K562 (cell line): Measurements from ENCODE around the gene CENPP.

Experiments
- HIVEP1 ChIP-seq: fragments of 250-450 bp; sonication (Bioruptor Pico); IDR thresholded peaks from 2 replicates; pipeline ENCODE4 v1.4.0; 2020; ENCODE audit warnings: mild to moderate bottlenecking
- KAT8 ChIP-seq: fragments of 450-650 bp; IDR thresholded peaks from 2 replicates; pipeline ENCODE4 v1.6.1; 2016; ENCODE audit warnings: low read depth, mild to moderate bottlenecking
- POLR2A ChIP-seq: fragments of 450-650 bp; conservative IDR thresholded peaks from 2 replicates; pipeline ENCODE4 v1.6.1; 2016
- SREBF2 ChIP-seq: sonication (generic); formaldehyde crosslinking; IDR thresholded peaks from 2 replicates; pipeline ENCODE4 v1.4.0; 2020; ENCODE audit warnings: mild to moderate bottlenecking, missing genetic modification reagents
- ZBTB7A ChIP-seq: IDR thresholded peaks from 2 replicates; pipeline ENCODE4 v1.6.1; 2011; ENCODE audit warnings: low read depth, mild to moderate bottlenecking, low read length, moderate library complexity, borderline replicate concordance; ENCODE audit not compliant: control insufficient read depth
- ZNF165 ChIP-seq: fragments of 250-450 bp; sonication (Bioruptor Pico); IDR thresholded peaks from 2 replicates; pipeline ENCODE4 v1.4.0; 2020; ENCODE audit warnings: borderline replicate concordance
- TF ChIP-seq, protein P1 (sequence below): fragments of 450-650 bp; formaldehyde crosslinking; IDR thresholded peaks from 2 replicates; pipeline ENCODE4 v1.4.0; 2020; ENCODE audit warnings: mild to moderate bottlenecking, moderate library complexity
- TF ChIP-seq, protein P2 (sequence below), 3 experiments: fragments of 200-800 bp in 1 of 3; sonication (Bioruptor generic) in 1 of 3; sonication (generic) in 1 of 3; formaldehyde crosslinking in 1 of 3; IDR thresholded peaks; 2 replicates each; pipeline versions ENCODE4 v1.6.1 to v1.8.0; 2016 to 2022; ENCODE audit warnings: mild to moderate bottlenecking in 2 of 3, missing compliant biosample characterization in 2 of 3, missing genetic modification characterization in 2 of 3, missing genetic modification reagents in 1 of 3
- TF ChIP-seq, protein P3 (sequence below): sonication (generic); formaldehyde crosslinking; IDR thresholded peaks from 2 replicates; pipeline ENCODE4 v1.8.1; 2023; ENCODE audit warnings: mild to moderate bottlenecking, missing genetic modification reagents

DNA sequence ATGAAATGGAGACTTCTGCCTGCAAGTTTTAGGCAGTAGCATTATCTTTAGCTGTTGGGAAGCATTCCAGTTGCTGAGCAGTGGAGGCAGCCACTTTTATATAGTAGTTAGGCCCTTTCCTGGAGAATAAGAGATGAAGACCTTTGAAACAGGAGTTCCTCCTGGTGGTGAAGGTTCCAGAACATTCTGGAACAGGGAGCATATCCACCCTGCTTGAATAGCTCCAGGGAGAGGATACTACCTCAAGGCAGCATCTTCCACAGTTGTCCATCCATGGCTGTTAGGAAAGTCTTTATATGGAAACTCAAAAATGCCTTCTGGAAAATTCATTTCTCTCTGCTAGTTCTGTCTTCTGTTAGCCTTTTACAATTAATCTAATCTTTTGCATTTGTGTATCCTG lies 153.6 kb downstream of the CENPP start:
- TF ChIP-seq KAT8 (no peak), ZBTB7A (no peak), ZNF165 (CRISPR knock-in tag) (no peak), HIVEP1 (CRISPR knock-in tag) (no peak), POLR2A (no peak), SREBF2 (CRISPR knock-in tag) (no peak)
- TF ChIP-seq, protein P1, sequence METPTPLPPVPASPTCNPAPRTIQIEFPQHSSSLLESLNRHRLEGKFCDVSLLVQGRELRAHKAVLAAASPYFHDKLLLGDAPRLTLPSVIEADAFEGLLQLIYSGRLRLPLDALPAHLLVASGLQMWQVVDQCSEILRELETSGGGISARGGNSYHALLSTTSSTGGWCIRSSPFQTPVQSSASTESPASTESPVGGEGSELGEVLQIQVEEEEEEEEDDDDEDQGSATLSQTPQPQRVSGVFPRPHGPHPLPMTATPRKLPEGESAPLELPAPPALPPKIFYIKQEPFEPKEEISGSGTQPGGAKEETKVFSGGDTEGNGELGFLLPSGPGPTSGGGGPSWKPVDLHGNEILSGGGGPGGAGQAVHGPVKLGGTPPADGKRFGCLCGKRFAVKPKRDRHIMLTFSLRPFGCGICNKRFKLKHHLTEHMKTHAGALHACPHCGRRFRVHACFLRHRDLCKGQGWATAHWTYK (CRISPR knock-in tag), result no peak
- TF ChIP-seq, protein P2, sequence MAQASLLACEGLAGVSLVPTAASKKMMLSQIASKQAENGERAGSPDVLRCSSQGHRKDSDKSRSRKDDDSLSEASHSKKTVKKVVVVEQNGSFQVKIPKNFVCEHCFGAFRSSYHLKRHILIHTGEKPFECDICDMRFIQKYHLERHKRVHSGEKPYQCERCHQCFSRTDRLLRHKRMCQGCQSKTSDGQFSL (CRISPR knock-in tag; IDR thresholded peaks at IDR 0.05), result no peak
- TF ChIP-seq, protein P2 (tag; IDR thresholded peaks at IDR 0.05), result no peak
- TF ChIP-seq, protein P3, sequence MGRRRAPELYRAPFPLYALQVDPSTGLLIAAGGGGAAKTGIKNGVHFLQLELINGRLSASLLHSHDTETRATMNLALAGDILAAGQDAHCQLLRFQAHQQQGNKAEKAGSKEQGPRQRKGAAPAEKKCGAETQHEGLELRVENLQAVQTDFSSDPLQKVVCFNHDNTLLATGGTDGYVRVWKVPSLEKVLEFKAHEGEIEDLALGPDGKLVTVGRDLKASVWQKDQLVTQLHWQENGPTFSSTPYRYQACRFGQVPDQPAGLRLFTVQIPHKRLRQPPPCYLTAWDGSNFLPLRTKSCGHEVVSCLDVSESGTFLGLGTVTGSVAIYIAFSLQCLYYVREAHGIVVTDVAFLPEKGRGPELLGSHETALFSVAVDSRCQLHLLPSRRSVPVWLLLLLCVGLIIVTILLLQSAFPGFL (CRISPR knock-in tag), result no peak
